Upper lobe of left lung (tissue), 6 donors: ENCODE data around the gene TAF6. TPM values are rescaled to one million over a fixed set of nuclear protein-coding genes. Genes with fewer than 3 reads are reported as not detected.

Experiments
- ATAC-seq, 2 donors: fragments of 200-7000 bp; cut with Tn5 transposase; one replicate each; pipeline ENCODE4 v1.9.1; 2022; ENCODE audit warnings: mild to moderate bottlenecking in 2 of 2, moderate library complexity in 2 of 2; ENCODE audit not compliant: low FRiP score in 2 of 2
- DNase-seq, 2 donors: peaks; one replicate each; pipeline ENCODE4 v3.0.0-alpha.2; 2019 to 2020
- H3K27ac ChIP-seq, 4 donors: fragments of 200-600 bp; sonication (generic); one replicate each; pipeline ENCODE4 v1.5.1; 2016 to 2019
- H3K27me3 ChIP-seq, 4 donors: fragments of 200-600 bp; sonication (generic); one replicate each; pipeline ENCODE4 v1.5.1; 2017 to 2019
- H3K36me3 ChIP-seq, 4 donors: fragments of 200-600 bp; sonication (generic); one replicate each; pipeline ENCODE4 v1.5.1; 2016 to 2019
- H3K4me1 ChIP-seq, 4 donors: fragments of 200-600 bp; sonication (generic); one replicate each; pipeline ENCODE4 v1.5.1; 2018 to 2019
- H3K4me3 ChIP-seq, 4 donors: fragments of 200-600 bp; sonication (generic); one replicate each; pipeline ENCODE4 v1.5.1; 2017 to 2019; ENCODE audit warnings: mild to moderate bottlenecking in 2 of 4, moderate library complexity in 1 of 4
- H3K9me3 ChIP-seq, 4 donors: fragments of 200-600 bp; sonication (generic); one replicate each; pipeline ENCODE4 v1.5.1; 2018 to 2019
- EP300 ChIP-seq, 4 donors: sonication (generic); formaldehyde crosslinking; IDR thresholded peaks; one replicate each; pipeline ENCODE4 v1.5.1; 2017; ENCODE audit warnings: antibody characterized with exemption in 4 of 4, control low read depth in 2 of 4
- POLR2A ChIP-seq, 4 donors: fragments of 450-650 bp; IDR thresholded peaks; one replicate each; pipeline ENCODE4 v1.5.1; 2016 to 2017; ENCODE audit warnings: antibody characterized with exemption in 4 of 4, mild to moderate bottlenecking in 2 of 4
- POLR2AphosphoS5 ChIP-seq, 2 donors: sonication (generic); formaldehyde crosslinking; IDR thresholded peaks; one replicate each; pipeline ENCODE4 v1.5.1; 2017; ENCODE audit warnings: antibody characterized with exemption in 2 of 2
- WGBS, 2 donors: methylation state at CpG; one replicate each; pipeline ENCODE4 v1.1.5; 2017 to 2018; 5-methylcytosine and 5-hydroxymethylcytosine counted together
- total RNA-seq, 6 donors: library from RNA; depleted of rRNA in 4 of 6; stranded (reverse); fragments of >200 nt in 4 of 6; gene quantifications; one replicate each; pipeline versions ENCODE4 v1.1.0 to v1.2.1, GENCODE V29; 2016 to 2021
- TF ChIP-seq, protein P1 (sequence below), 6 experiments: fragments of 450-650 bp in 4 of 6; fragments of 200-600 bp in 2 of 6; sonication (generic) in 2 of 6; IDR thresholded peaks; one replicate each; pipeline ENCODE4 v1.5.1; 2016 to 2019; ENCODE audit warnings: antibody characterized with exemption in 6 of 6
- donor health status: DM: no; HTN: no; CAD: no; lungs with moderate emphysema.
- donor health status: DM: no; HTN: yes; CAD: no; lungs with severe emphysema.

The TAF6 gene
- total RNA-seq, 6 donors from 2014 or later: 33.4 to 76.5 (median 53.0) TPM

- WGBS, 2 donors: 60 to 71% methylated on average over 8 to 19 of the region's 19 CpGs
- Histone ChIP-seq H3K4me3 (no peak overlapping the region), H3K9me3 (no peaks in the 10 kb centered on the region), H3K4me1 (peaks cover 12 to 21% (median 17%) of the 10 kb centered on the region in 4 donors), H3K27me3 (no peaks in the 10 kb centered on the region), H3K27ac (no peak overlapping the region), H3K36me3 (peaks cover 44 to 61% (median 60%) of the 10 kb centered on the region in 4 donors)
- TF ChIP-seq, protein P1, sequence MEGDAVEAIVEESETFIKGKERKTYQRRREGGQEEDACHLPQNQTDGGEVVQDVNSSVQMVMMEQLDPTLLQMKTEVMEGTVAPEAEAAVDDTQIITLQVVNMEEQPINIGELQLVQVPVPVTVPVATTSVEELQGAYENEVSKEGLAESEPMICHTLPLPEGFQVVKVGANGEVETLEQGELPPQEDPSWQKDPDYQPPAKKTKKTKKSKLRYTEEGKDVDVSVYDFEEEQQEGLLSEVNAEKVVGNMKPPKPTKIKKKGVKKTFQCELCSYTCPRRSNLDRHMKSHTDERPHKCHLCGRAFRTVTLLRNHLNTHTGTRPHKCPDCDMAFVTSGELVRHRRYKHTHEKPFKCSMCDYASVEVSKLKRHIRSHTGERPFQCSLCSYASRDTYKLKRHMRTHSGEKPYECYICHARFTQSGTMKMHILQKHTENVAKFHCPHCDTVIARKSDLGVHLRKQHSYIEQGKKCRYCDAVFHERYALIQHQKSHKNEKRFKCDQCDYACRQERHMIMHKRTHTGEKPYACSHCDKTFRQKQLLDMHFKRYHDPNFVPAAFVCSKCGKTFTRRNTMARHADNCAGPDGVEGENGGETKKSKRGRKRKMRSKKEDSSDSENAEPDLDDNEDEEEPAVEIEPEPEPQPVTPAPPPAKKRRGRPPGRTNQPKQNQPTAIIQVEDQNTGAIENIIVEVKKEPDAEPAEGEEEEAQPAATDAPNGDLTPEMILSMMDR (IDR thresholded peaks at IDR 0.05): no peak
- TF ChIP-seq POLR2A (IDR thresholded peaks at IDR 0.05) (no peak), POLR2AphosphoS5 (IDR thresholded peaks at IDR 0.05) (no peak)
- DNase-seq (no peak), ATAC-seq (no peak)
Measured at GRCh38 chr7:100091411-100092181, 27.6 kb downstream of the TAF6 start.

DNA sequence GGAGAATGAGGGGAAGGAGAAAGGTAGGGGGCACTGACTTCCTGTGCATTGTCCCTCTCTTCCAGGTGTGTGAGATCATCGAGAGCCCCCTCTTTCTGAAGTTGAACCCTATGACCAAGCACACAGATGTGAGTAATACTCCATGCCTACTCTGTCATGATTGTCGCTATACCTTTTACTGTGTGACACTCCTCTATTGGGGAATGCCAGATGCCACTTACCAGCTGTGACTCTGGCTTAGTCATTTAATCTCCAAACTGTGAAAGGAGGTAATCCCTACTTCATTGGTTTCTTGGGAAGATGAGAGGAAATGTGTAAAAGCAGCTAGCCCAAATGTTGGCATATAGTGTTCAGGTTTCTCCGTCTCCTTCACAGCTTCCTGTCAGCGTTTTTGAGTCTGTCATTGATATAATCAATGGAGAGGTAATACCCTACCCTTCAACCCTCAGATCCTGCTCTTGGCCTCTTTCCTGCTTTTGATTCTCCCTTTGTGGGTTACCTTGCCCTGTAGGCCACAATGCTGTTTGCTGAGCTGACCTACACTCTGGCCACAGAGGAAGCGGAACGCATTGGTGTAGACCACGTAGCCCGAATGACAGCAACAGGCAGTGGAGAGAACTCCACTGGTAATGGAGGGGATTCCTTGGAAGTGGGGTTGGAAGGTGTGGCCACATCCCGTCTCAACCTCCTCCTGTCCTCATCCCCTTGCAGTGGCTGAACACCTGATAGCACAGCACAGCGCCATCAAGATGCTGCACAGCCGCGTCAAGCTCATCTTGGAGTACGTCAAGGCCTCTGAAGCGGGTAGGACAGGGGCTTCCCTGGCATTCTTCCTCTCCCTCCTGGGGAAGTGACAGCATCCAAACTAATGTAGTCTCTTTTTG lies 28.4 kb downstream of the TAF6 start:
- Histone ChIP-seq H3K27ac (no peak overlapping the region), H3K36me3 (peaks cover 35 to 53% (median 52%) of the 10 kb centered on the region in 4 donors), H3K4me3 (no peak overlapping the region), H3K4me1 (peaks cover 12 to 21% (median 17%) of the 10 kb centered on the region in 4 donors), H3K9me3 (no peaks in the 10 kb centered on the region), H3K27me3 (no peaks in the 10 kb centered on the region)
- no peak for DNase-seq
- TF ChIP-seq, protein P1 (IDR thresholded peaks at IDR 0.05): no peak
- no peak for TF ChIP-seq EP300 (IDR thresholded peaks at IDR 0.05)
- TF ChIP-seq POLR2A (IDR thresholded peaks at IDR 0.05): no peak
- TF ChIP-seq POLR2AphosphoS5 (IDR thresholded peaks at IDR 0.05): no peak
- ATAC-seq: no peak
- WGBS, 2 donors: 86 to 91% methylated on average over 13 to 14 of the region's 14 CpGs

DNA sequence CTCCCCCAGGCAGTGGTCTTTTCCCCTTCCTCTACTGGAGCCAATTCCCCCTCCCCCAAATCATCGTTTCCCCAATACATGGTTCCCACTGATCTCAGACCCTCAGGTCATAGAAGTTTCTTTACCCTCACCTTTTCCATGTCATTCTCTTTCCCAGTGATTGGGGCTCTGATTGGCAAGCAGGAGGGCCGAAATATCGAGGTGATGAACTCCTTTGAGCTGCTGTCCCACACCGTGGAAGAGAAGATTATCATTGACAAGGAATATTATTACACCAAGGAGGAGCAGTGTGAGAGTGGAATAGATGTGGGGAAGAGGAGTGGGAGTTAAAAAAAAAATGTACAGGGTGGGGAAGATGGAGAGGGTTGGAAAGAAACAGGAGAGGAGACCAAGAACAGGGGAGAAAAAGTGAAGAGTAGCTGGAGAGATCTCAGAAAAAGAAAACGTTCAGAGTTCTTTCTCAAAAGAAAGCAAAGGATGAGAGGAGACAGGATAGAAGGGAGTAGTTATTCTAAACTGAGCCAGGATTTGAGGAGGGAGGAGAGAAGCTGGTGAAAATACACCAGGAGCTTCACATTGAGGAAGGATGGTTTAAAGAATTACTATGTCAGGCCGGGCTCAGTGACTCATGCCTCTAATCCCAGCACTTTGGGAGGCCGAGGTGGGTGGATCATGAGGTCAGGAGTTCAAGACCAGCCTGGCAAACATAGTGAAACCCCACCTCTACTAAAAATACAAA lies 29.5 kb downstream of the TAF6 start:
- DNase-seq (no peak), ATAC-seq (no peak)
- WGBS, 2 donors: 30 to 49% methylated on average over 7 of the region's 7 CpGs
- Histone ChIP-seq H3K4me3 (peak overlapping the region; percentile 68 to 92 (median 88)), H3K27me3 (no peaks in the 10 kb centered on the region), H3K27ac (peak overlapping the region; percentile 79 to 90 (median 84)), H3K9me3 (no peaks in the 10 kb centered on the region), H3K4me1 (peaks cover 12 to 21% (median 17%) of the 10 kb centered on the region in 4 donors), H3K36me3 (peaks cover 27 to 42% (median 40%) of the 10 kb centered on the region in 4 donors)
- TF ChIP-seq POLR2AphosphoS5 (IDR thresholded peaks at IDR 0.05) (no peak), EP300 (IDR thresholded peaks at IDR 0.05) (no peak), POLR2A (IDR thresholded peaks at IDR 0.05) (no peak)
- TF ChIP-seq, protein P1 (IDR thresholded peaks at IDR 0.05): no peak

- Histone ChIP-seq H3K27me3 (no peaks in the 10 kb centered on the region), H3K9me3 (no peaks in the 10 kb centered on the region), H3K36me3 (peaks cover 26 to 34% (median 33%) of the 10 kb centered on the region in 4 donors), H3K4me1 (peaks cover 12 to 21% (median 17%) of the 10 kb centered on the region in 4 donors), H3K4me3 (peak within 1 kb of the TSS; percentile 68 to 92 (median 88)), H3K27ac (peak within 1 kb of the TSS; percentile 79 to 90 (median 84))
- 0 to 1% methylated on average over 24 to 45 of the region's 68 CpGs for WGBS, 2 donors
- DNase-seq: peak; percentile 78 to 98
- peak; percentile 81 to 95 for ATAC-seq
- TF ChIP-seq EP300 (IDR thresholded peaks at IDR 0.05) (peak in 1 of 4 donors; percentile 39), POLR2A (IDR thresholded peaks at IDR 0.05) (peak in 3 of 4 donors; percentile 42 to 93 (median 79)), POLR2AphosphoS5 (IDR thresholded peaks at IDR 0.05) (peak; percentile 93 to 96)
- TF ChIP-seq, protein P1 (IDR thresholded peaks at IDR 0.05): peak in 1 of 6 experiments; percentile 28
Measured at GRCh38 chr7:100088621-100089457, 30.3 kb downstream of the TAF6 start, which contains the start of gene COPS6. Gene COPS6 (plus strand): TSS chr7:100088969. CDS start chr7:100088991, 22 bp downstream.
